Measurements from ENCODE around the gene PLXNA4.

- TF ChIP-seq CTCF (IDR thresholded peaks at IDR 0.05; ENCODE audit: insufficient read depth, low read length) (no peak), POLR2AphosphoS5 (IDR thresholded peaks at IDR 0.05; ENCODE audit: low read depth) (no peak)
Measured at GRCh38 chr7:132190683-132191082, 385.6 kb downstream of the PLXNA4 start.
